HG02588 (cell line): ENCODE results near the gene DACT2.
"Not testable (repeated sequence)": the region's sequence is repeated elsewhere in the genome, so short reads cannot be mapped to it uniquely, and the experiment has no call there.

ENCODE experiments used
- ATAC-seq: cut with Tn5 transposase; IDR thresholded peaks from one replicate; pipeline ENCODE4 v1.9.1; 2021; ENCODE audit warnings: mild to moderate bottlenecking, moderate library complexity; ENCODE audit not compliant: unreplicated experiment

Gene DACT2

DNA sequence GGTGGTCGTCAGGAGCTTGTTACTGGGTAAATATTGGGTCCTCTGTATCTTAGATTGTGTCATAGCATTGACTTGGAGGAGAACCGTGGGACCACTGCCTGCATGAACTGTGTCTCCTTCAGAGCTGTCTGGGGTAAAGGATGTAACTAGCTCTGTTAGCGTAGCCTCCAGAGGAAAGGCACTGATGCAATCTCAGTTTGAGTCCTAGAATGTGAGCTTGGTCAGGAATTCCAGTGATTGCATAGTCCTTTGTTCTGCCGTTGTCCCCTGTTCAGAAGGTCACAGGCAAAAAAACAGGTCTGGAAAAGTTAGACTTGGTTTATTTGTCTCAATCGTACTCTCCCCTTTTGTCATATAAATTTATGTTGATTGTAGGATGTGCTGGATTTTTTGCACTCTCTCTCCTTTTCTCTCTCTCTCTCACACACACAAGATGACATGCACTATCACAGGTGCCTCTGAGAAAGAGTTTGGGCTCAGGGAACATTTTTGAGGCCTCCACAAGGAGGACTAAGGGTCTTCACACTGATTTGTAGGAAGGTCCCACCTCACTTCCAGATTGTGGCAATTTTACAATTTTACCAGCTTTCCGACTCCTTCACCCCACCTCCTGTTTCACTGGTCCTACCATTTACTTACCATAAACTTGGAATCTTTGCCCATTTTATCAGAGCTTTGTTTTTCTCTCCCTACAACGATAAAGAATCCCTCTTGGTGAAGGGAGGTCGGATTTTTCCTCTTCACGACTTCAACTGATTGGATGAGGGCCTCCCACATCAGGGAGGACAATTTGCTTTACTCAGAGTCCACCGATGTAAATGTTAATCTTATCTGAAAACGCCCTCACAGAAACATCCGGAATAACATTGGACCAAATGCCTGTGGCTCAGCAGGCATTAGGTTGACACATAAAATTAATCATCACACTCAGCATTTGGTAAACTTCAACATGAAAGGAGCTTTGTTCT, 7.0 kb upstream of the DACT2 start:
- no peak for ATAC-seq

- ATAC-seq = no peak
Observed at GRCh38 chr6:168322966-168323365, 3.4 kb upstream of the DACT2 start.

- ATAC-seq = no peak
Observed at GRCh38 chr6:168320634-168321033, 1.1 kb upstream of the DACT2 start.

- no peak for ATAC-seq
Observed at GRCh38 chr6:168318579-168319278, 848 bp downstream of the DACT2 start.

DNA sequence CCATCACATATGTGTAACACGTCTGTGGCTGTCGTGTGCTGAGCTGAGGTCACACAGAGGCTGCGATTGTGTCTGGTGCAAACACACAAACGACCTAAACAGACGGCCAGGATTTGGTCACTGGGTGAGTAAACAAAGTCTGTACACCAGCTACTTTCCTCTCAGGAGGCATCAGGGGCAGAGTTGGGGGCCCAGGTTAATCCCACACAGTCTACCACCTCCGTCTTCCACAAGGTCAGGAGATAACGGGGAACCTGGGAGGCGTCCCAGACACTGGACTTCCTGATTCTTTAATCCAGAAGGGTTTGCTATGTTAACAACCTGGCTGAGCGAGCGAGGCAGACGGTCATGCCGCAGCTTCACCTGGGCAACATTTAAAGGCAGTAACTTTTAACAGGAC, 1.5 kb downstream of the DACT2 start:
- ATAC-seq = no peak

DNA sequence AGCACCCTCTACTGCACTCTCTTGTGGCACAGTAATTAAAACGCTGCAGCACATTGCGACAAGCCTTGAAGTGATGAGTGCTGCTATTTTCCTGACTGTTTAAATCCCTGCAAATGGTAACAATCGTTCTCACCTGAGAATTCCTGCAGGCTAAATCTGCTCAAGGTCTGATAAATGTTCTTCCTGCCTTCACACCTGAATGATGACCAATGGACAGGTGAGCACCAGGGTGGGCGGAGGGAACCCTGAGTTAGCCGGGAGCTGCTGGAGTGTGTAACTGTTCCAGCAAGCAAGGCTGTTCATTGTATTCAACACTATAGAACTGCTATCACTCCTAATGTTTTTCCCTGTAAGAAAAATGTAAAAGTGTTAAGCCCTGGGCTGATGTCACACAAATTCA, 4.0 kb downstream of the DACT2 start:
- no peak for ATAC-seq

DNA sequence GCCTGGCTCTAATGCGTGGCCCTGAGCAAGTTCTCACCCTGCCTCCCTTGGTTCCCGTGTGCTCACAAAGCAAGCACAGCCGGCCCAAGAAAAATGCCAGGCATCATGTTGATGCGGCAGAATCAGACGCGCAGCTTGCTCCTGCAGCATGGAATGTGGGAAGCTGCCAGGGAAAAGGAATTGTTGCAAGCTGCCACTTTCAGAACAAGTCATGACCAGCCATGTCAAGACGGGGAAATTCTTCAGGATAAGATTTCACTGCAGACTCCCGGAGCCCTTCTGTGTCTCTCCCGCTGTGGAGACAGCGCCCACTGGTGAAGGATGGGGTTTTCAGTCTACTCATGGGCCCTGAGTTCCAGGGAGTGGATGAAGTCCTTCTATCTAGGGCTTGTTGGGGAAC, 4.6 kb downstream of the DACT2 start:
- ATAC-seq = no peak

DNA sequence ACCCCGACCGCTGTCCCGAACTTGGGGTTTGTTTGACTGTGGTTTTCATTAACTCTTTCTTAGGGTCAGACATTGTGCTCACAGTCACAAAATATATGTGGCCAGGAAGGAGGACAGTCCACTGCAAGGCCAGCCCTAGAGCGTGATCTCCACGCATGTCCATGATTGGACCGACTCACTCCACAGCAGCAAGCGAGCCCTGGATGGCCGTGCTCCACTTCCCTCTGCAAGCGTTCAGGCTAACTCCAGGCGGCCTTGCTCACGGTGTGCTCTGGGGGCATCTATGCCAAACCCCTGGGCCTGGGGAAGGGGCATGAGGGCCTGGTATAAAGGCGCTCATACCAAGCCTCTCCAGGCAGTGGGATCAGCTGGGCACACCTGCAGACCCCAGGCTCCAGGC, 5.6 kb downstream of the DACT2 start:
- no peak for ATAC-seq

DNA sequence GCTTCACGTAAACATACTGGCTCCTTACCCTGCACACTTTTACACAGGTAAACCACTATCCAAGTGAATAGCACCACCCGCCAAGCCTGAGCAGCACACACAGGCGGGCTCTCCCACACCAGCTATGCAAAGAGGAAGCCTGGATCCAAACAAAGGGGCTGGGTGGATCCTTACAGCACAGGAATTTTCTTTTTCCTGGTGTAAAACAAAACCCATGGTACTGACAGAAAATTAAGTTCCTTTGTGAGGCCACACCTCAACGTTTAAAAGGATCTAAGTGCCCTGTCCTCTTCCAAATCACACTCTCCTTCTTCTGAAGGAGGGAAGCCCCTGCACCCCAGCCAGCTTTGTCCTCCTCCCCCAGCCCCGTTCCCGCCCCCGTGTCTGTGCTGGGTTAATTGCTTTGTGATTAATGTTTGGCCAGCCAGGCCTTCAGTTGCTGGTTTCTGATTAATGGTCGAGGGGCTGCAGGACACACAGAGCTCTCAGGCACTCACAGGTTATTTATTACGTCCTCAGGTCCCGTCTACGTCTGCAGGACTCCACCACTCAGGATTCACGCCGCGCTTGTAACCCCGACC, 6.1 kb downstream of the DACT2 start:
- no peak for ATAC-seq

GRCh38 chr6:168312125-168312507, 7.5 kb downstream of the DACT2 start:
- ATAC-seq = not testable (repeated sequence)

- ATAC-seq = no peak
Observed at GRCh38 chr6:168311410-168312124, 8.0 kb downstream of the DACT2 start.

- ATAC-seq = no peak
Observed at GRCh38 chr6:168310945-168311344, 8.6 kb downstream of the DACT2 start.

- ATAC-seq = no peak
Observed at GRCh38 chr6:168310403-168310802, 9.2 kb downstream of the DACT2 start.

DNA sequence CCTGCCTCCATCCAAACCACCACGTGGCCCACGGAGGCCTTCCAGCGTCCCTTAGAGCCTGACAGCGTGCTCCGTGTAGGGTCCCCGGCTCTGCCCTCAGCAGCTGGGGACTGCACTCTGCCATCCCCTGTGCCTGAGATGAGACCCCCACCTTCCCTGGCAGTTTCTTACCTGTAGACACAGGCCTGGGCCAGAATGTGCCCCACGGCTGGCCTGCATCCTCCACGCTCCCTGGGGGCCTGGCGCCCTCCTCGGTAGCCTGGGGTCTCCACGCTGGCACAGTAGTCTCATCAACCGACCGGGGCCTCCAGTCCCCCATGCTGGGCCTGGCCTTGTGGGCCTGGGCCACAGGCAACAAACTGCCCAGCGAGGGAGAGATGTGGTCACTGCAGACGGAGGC, 9.6 kb downstream of the DACT2 start:
- ATAC-seq = no peak

- no peak for ATAC-seq
Observed at GRCh38 chr6:168309183-168309582, 10.4 kb downstream of the DACT2 start.

- no peak for ATAC-seq
Observed at GRCh38 chr6:168308390-168309144, 11.0 kb downstream of the DACT2 start.

GRCh38 chr6:168307695-168308021, 11.9 kb downstream of the DACT2 start:
- no peak for ATAC-seq

- ATAC-seq = no peak
Observed at GRCh38 chr6:168307015-168307694, 12.4 kb downstream of the DACT2 start.

DNA sequence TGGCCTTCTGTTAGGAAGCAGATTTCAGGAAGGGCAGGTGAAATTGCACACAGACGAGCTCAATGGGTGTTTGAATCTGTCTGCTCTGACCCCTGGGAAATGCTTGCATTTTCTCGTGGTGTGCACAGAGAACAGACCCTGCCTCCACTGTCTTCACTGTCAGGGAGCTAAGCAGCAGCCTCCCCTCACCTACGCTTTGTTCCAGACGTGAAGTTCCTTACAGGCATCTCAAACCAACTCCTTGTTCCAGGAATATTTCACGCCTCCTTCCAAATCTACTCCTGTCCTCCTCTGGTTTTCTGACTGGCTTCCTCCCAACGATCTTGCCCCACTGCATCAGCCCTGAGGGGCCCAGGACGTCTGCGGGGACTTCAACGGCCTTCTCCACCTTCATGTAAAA, 13.7 kb downstream of the DACT2 start:
- no peak for ATAC-seq
